GM19351 (cell line): Measurements from ENCODE around the gene EIF5AL1.
"Not testable (repeated sequence)": the region's sequence is repeated elsewhere in the genome, so short reads cannot be mapped to it uniquely, and the experiment has no call there.

Source experiments
- ATAC-seq: cut with Tn5 transposase; IDR thresholded peaks from one replicate; pipeline ENCODE4 v1.9.1; 2021; ENCODE audit warnings: mild to moderate bottlenecking, moderate library complexity; ENCODE audit not compliant: unreplicated experiment

EIF5AL1 gene

GRCh38 chr10:79509306-79509933 is 2.9 kb upstream of the EIF5AL1 start:
- peak; percentile 65 for ATAC-seq

DNA sequence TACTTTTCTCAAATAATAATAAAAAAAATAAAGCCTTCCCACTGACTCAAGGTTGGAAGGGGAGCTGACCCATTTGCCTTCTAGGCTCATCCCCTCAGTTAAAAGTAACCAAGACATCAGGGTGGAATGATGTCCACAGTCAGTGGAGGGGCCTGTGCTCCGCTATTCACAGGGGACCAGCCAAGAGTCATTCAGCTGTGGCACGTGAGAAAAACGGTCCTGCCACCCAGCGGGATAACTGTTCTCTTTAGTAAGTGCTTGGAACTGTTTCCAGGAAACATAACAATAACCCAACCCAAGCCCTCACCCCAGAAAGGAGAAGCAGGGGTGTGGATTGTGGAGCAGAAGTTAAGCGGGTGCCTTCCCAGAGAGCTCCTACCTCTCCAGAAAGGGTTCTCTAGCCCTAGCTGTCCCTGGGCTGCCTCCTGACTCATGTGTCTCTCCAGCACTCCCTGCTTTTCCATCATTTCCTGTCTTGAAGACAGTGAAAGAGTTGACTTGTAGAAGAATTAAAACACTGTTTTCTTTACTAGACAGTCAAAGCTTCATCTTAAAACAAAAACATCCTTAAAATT is 2.3 kb upstream of the EIF5AL1 start:
- not testable (repeated sequence) for ATAC-seq

- not testable (repeated sequence) for ATAC-seq
Observed at GRCh38 chr10:79516532-79517205, 4.3 kb downstream of the EIF5AL1 start.

DNA sequence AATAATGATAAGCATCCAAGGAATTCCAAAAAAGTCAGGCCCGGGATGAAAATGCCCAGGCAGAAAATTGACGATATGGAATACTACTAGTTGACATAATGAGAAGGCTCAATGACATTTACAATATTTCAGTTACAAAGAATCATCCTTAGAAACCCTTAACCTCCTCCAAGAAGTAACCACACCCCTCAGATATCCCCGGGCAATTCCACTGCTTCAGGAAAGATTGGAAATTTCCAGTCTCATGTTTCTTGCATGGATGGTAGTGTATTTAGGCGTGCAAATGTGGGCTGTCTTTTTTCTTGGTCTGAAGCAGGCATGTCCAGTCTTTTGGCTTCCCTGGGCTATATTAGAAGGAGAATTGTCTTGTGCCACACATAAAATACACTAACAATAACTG is 5.2 kb downstream of the EIF5AL1 start:
- ATAC-seq: not testable (repeated sequence)

DNA sequence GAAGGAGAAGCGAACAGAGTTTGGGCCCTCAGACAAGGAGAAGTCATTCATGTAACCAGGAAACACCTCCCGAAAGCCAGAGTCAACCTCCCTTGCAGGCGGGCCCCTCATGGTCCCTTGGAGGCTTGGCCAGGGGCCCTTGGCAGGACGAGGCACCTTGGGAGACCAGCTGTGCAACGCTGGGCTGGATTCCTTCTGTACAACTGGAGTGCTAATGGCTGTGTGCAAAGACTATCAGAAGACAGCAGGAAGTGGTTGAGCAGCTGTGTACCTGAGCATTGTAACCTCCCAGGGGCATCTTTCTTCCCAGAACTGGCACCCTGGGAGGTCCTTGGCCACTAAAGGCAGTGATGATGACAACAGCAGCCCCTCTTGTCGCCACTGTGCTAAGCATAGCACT is 9.4 kb downstream of the EIF5AL1 start:
- not testable (repeated sequence) for ATAC-seq

- ATAC-seq: not testable (repeated sequence)
Observed at GRCh38 chr10:79522464-79522863, 10.1 kb downstream of the EIF5AL1 start.

GRCh38 chr10:79523157-79523853 is 11.0 kb downstream of the EIF5AL1 start:
- ATAC-seq: not testable (repeated sequence)

DNA sequence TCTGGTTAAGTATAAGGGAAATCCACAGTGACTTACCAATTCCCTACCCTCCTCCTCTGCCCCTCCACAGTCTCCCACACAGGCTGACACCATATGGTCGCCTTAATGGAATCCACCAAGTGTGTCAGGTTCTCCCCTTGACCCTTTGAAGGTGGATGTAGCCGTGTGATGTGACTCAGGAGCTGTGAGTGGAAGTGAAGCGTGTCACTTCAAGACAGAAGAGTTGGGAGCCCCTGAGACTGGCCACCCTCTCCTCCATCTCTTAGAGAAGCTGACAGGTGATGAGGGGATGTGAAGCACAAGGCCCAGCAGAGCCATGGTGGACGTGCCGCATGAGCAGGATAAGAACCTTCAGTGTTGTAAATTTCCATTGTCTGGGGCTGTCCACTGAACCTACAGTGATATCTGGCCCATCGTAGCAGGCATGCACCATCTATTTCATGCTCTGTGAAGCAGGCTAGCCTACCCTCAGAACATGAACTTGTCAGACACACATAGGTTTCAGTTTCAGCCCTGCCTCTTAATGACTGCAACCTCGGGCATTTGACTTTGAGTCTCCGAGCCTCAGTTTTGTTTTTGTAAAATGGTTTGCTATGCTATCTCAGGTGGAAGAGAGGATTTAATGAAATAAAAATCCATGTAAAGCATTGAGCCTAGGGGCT is 12.8 kb downstream of the EIF5AL1 start:
- ATAC-seq: peak; percentile 94

- ATAC-seq: not testable (repeated sequence)
Observed at GRCh38 chr10:79528261-79528660, 15.9 kb downstream of the EIF5AL1 start.

- not testable (repeated sequence) for ATAC-seq
Observed at GRCh38 chr10:79533142-79533902, 21.0 kb downstream of the EIF5AL1 start.

- ATAC-seq: not testable (repeated sequence)
Observed at GRCh38 chr10:79533903-79534175, 21.5 kb downstream of the EIF5AL1 start.

- not testable (repeated sequence) for ATAC-seq
Observed at GRCh38 chr10:79538311-79538710, 26.0 kb downstream of the EIF5AL1 start.

DNA sequence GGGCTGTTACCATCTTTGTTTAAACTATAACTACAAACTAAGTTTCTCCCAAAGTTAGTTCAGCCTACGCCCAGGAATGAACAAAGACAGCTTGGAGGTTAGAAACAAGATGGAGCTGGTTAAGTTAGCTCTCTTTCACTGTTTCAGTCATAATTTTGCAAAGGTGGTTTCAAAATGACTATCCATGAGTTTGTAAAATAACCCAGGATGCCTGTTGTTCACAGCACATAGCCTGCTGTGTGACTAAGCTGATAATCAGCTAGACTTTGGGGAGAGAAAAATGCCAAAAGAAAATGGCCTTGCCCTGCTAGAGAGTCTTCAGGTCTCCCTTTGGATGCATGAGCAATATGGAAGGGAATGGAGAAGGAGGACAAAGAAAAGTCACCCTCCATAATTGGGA is 28.6 kb downstream of the EIF5AL1 start:
- peak; percentile 95 for ATAC-seq

GRCh38 chr10:79542626-79543025 is 30.3 kb downstream of the EIF5AL1 start:
- ATAC-seq: peak; percentile 30

DNA sequence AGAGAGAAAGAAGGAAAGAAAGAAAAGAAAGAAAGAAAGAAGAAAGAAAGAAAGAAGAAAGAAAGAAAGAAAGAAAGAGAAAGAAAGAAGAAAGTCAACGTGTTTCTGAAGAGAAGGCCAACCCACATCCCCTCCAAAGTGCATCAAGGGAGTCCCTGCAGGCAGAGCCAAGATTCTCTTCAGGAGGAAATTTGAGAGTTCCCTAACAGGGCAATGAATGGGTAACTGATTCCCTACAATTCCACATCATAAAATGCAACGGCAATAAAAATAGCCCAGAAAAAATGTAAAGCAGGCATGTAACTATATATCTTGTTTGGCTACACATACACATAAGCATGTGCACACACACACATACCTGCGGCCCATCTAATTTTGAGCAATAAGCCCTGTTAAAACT is 32.1 kb downstream of the EIF5AL1 start:
- not testable (repeated sequence) for ATAC-seq

- ATAC-seq: not testable (repeated sequence)
Observed at GRCh38 chr10:79544926-79545659, 32.8 kb downstream of the EIF5AL1 start.

GRCh38 chr10:79547128-79547527 is 34.8 kb downstream of the EIF5AL1 start:
- ATAC-seq: not testable (repeated sequence)

GRCh38 chr10:79547973-79548372 is 35.6 kb downstream of the EIF5AL1 start:
- ATAC-seq: no peak

- ATAC-seq: no peak
Observed at GRCh38 chr10:79552143-79552542, 39.8 kb downstream of the EIF5AL1 start.
